ENCODE measurements around the gene RNU2-63P. TPM values are rescaled to one million over a fixed set of nuclear protein-coding genes. Genes with fewer than 3 reads are reported as not detected.
A peak's percentile ranks its signal among the peaks of the same experiment; 100 is the strongest.
"Not testable (repeated sequence)": the region's sequence is repeated elsewhere in the genome, so short reads cannot be mapped to it uniquely, and the experiment has no call there.

RNU2-63P gene
- total RNA-seq, 1 experiment from 2014 or later = not detected

GRCh38 chr2:88019985-88020384 lies 3.6 kb upstream of the RNU2-63P start:
- H3K27ac ChIP-seq (ENCODE audit: low read length) = no peak overlapping the region
- H3K9me3 ChIP-seq (ENCODE audit: low read length) = no peaks in the 10 kb centered on the region
- no peaks in the 10 kb centered on the region for H4K20me1 ChIP-seq (ENCODE audit: insufficient read depth, low read depth, low read length)
- no peaks in the 10 kb centered on the region for H3K79me2 ChIP-seq (ENCODE audit: low read length)
- H3K36me3 ChIP-seq (ENCODE audit: insufficient read depth, low read length) = no peaks in the 10 kb centered on the region
- H3K27me3 ChIP-seq (ENCODE audit: low read length) = no peaks in the 10 kb centered on the region
- H3K9ac ChIP-seq (ENCODE audit: low read length) = no peak overlapping the region
- H3K4me2 ChIP-seq (ENCODE audit: low read depth, low read length, poor library complexity, severe bottlenecking) = no peak overlapping the region
- no peak for DNase-seq
- no peak overlapping the region for H3K4me3 ChIP-seq (ENCODE audit: low read length)
- H2AFZ ChIP-seq (ENCODE audit: low read length) = no peak overlapping the region
- H3K4me1 ChIP-seq (ENCODE audit: low read length) = peaks cover 15% of the 10 kb centered on the region
- no peaks in the 10 kb centered on the region for H3K9me2 ChIP-seq (replicated peaks; ENCODE audit: insufficient read depth, low read length)

GRCh38 chr2:88018909-88019308 lies 2.6 kb upstream of the RNU2-63P start:
- Histone ChIP-seq H3K27me3 (ENCODE audit: low read length) (no peaks in the 10 kb centered on the region), H3K4me1 (ENCODE audit: low read length) (peaks cover 15% of the 10 kb centered on the region), H3K9me2 (replicated peaks; ENCODE audit: insufficient read depth, low read length) (no peaks in the 10 kb centered on the region), H3K36me3 (ENCODE audit: insufficient read depth, low read length) (no peaks in the 10 kb centered on the region), H3K27ac (ENCODE audit: low read length) (no peak overlapping the region), H3K4me2 (ENCODE audit: low read depth, low read length, poor library complexity, severe bottlenecking) (no peak overlapping the region), H3K4me3 (ENCODE audit: low read length) (no peak overlapping the region), H3K79me2 (ENCODE audit: low read length) (no peaks in the 10 kb centered on the region), H4K20me1 (ENCODE audit: insufficient read depth, low read depth, low read length) (no peaks in the 10 kb centered on the region), H3K9me3 (ENCODE audit: low read length) (no peaks in the 10 kb centered on the region), H3K9ac (ENCODE audit: low read length) (no peak overlapping the region), H2AFZ (ENCODE audit: low read length) (no peak overlapping the region)
- DNase-seq = no peak

GRCh38 chr2:88018077-88018805 lies 1.9 kb upstream of the RNU2-63P start:
- H3K9ac ChIP-seq (ENCODE audit: low read length); H3K9me2 ChIP-seq (replicated peaks; ENCODE audit: insufficient read depth, low read length); H3K27me3 ChIP-seq (ENCODE audit: low read length); H3K9me3 ChIP-seq (ENCODE audit: low read length); H3K36me3 ChIP-seq (ENCODE audit: insufficient read depth, low read length); H3K4me3 ChIP-seq (ENCODE audit: low read length); H3K79me2 ChIP-seq (ENCODE audit: low read length); H3K4me2 ChIP-seq (ENCODE audit: low read depth, low read length, poor library complexity, severe bottlenecking); H2AFZ ChIP-seq (ENCODE audit: low read length); H4K20me1 ChIP-seq (ENCODE audit: insufficient read depth, low read depth, low read length); DNase-seq; H3K27ac ChIP-seq (ENCODE audit: low read length): not testable (repeated sequence)
- peaks cover 15% of the 10 kb centered on the region for H3K4me1 ChIP-seq (ENCODE audit: low read length)

- not testable (repeated sequence) for H2AFZ ChIP-seq (ENCODE audit: low read length)
Observed at GRCh38 chr2:88017780-88018038, 1.4 kb upstream of the RNU2-63P start.

GRCh38 chr2:88016960-88017779 lies 823 bp upstream of the RNU2-63P start:
- Histone ChIP-seq H3K79me2 (ENCODE audit: low read length) (no peaks in the 10 kb centered on the region), H3K9me3 (ENCODE audit: low read length) (no peaks in the 10 kb centered on the region)

More at GRCh38 chr2:88017780-88018038, 1.4 kb upstream of the RNU2-63P start:
- H3K4me1 ChIP-seq (ENCODE audit: low read length) = peaks cover 15% of the 10 kb centered on the region
- DNase-seq; H4K20me1 ChIP-seq (ENCODE audit: insufficient read depth, low read depth, low read length); H3K9me3 ChIP-seq (ENCODE audit: low read length); H3K27me3 ChIP-seq (ENCODE audit: low read length); H3K27ac ChIP-seq (ENCODE audit: low read length); H3K36me3 ChIP-seq (ENCODE audit: insufficient read depth, low read length); H3K79me2 ChIP-seq (ENCODE audit: low read length); H3K9me2 ChIP-seq (replicated peaks; ENCODE audit: insufficient read depth, low read length): not testable (repeated sequence)
- peak overlapping the region; percentile 86 for H3K4me3 ChIP-seq (ENCODE audit: low read length)
- peak overlapping the region; percentile 94 for H3K4me2 ChIP-seq (ENCODE audit: low read depth, low read length, poor library complexity, severe bottlenecking)
- peak overlapping the region; percentile 77 for H3K9ac ChIP-seq (ENCODE audit: low read length)

GRCh38 chr2:88011011-88011410 lies 5.3 kb downstream of the RNU2-63P start:
- Histone ChIP-seq H3K27ac (ENCODE audit: low read length) (no peak overlapping the region), H3K36me3 (ENCODE audit: insufficient read depth, low read length) (no peaks in the 10 kb centered on the region), H3K4me3 (ENCODE audit: low read length) (no peak overlapping the region), H3K4me1 (ENCODE audit: low read length) (peaks cover 6% of the 10 kb centered on the region; the same call in 1 of the 2 replicates), H4K20me1 (ENCODE audit: insufficient read depth, low read depth, low read length) (no peaks in the 10 kb centered on the region), H3K27me3 (ENCODE audit: low read length) (no peaks in the 10 kb centered on the region), H3K4me2 (ENCODE audit: low read depth, low read length, poor library complexity, severe bottlenecking) (no peak overlapping the region), H3K79me2 (ENCODE audit: low read length) (no peaks in the 10 kb centered on the region), H3K9ac (ENCODE audit: low read length) (no peak overlapping the region), H2AFZ (ENCODE audit: low read length) (no peak overlapping the region), H3K9me2 (replicated peaks; ENCODE audit: insufficient read depth, low read length) (no peaks in the 10 kb centered on the region), H3K9me3 (ENCODE audit: low read length) (no peaks in the 10 kb centered on the region)
- no peak for DNase-seq

More at GRCh38 chr2:88016960-88017779, 823 bp upstream of the RNU2-63P start:
- Histone ChIP-seq H3K27me3 (ENCODE audit: low read length) (no peaks in the 10 kb centered on the region), H2AFZ (ENCODE audit: low read length) (peak overlapping the region; percentile 99), H3K9me2 (replicated peaks; ENCODE audit: insufficient read depth, low read length) (no peaks in the 10 kb centered on the region), H3K4me2 (ENCODE audit: low read depth, low read length, poor library complexity, severe bottlenecking) (peak overlapping the region; percentile 94), H3K4me3 (ENCODE audit: low read length) (peak overlapping the region; percentile 86), H3K36me3 (ENCODE audit: insufficient read depth, low read length) (no peaks in the 10 kb centered on the region), H3K9ac (ENCODE audit: low read length) (peak overlapping the region; percentile 77), H4K20me1 (ENCODE audit: insufficient read depth, low read depth, low read length) (no peaks in the 10 kb centered on the region), H3K27ac (ENCODE audit: low read length) (peak overlapping the region; percentile 68), H3K4me1 (ENCODE audit: low read length) (peaks cover 15% of the 10 kb centered on the region)
- DNase-seq = peak; percentile 85

GRCh38 chr2:88010136-88010535 lies 6.2 kb downstream of the RNU2-63P start:
- H3K9me3 ChIP-seq (ENCODE audit: low read length) = no peaks in the 10 kb centered on the region
- no peak overlapping the region for H3K27ac ChIP-seq (ENCODE audit: low read length)
- H3K4me2 ChIP-seq (ENCODE audit: low read depth, low read length, poor library complexity, severe bottlenecking) = no peak overlapping the region
- no peaks in the 10 kb centered on the region for H3K79me2 ChIP-seq (ENCODE audit: low read length)
- peak; percentile 47 for DNase-seq
- H3K4me1 ChIP-seq (ENCODE audit: low read length) = no peaks in the 10 kb centered on the region
- H4K20me1 ChIP-seq (ENCODE audit: insufficient read depth, low read depth, low read length) = no peaks in the 10 kb centered on the region
- no peak overlapping the region for H3K4me3 ChIP-seq (ENCODE audit: low read length)
- H3K27me3 ChIP-seq (ENCODE audit: low read length) = no peaks in the 10 kb centered on the region
- no peaks in the 10 kb centered on the region for H3K36me3 ChIP-seq (ENCODE audit: insufficient read depth, low read length)
- H3K9me2 ChIP-seq (replicated peaks; ENCODE audit: insufficient read depth, low read length) = no peaks in the 10 kb centered on the region
- H2AFZ ChIP-seq (ENCODE audit: low read length) = no peak overlapping the region
- no peak overlapping the region for H3K9ac ChIP-seq (ENCODE audit: low read length)

- Histone ChIP-seq H4K20me1 (ENCODE audit: insufficient read depth, low read depth, low read length) (no peaks in the 10 kb centered on the region), H3K4me1 (ENCODE audit: low read length) (peaks cover under 1% of the 10 kb centered on the region; the same call in 1 of the 2 replicates), H3K9me3 (ENCODE audit: low read length) (no peaks in the 10 kb centered on the region), H3K9me2 (replicated peaks; ENCODE audit: insufficient read depth, low read length) (no peaks in the 10 kb centered on the region), H3K36me3 (ENCODE audit: insufficient read depth, low read length) (no peaks in the 10 kb centered on the region), H3K4me3 (ENCODE audit: low read length) (no peak overlapping the region), H3K9ac (ENCODE audit: low read length) (no peak overlapping the region), H3K27ac (ENCODE audit: low read length) (no peak overlapping the region), H3K27me3 (ENCODE audit: low read length) (no peaks in the 10 kb centered on the region), H3K4me2 (ENCODE audit: low read depth, low read length, poor library complexity, severe bottlenecking) (no peak overlapping the region), H3K79me2 (ENCODE audit: low read length) (no peaks in the 10 kb centered on the region), H2AFZ (ENCODE audit: low read length) (no peak overlapping the region)
- no peak for DNase-seq
Observed at GRCh38 chr2:88006912-88007439, 9.4 kb downstream of the RNU2-63P start.
